Endothelial cell of umbilical vein (primary cell): Measurements from ENCODE around the gene PGAM5. TPM values are rescaled to one million over a fixed set of nuclear protein-coding genes. Genes with fewer than 3 reads are reported as not detected.

Experiments
- BruUV-seq: library from RNA; stranded (reverse); fragments of 400-500 nt; replicated peaks from 2 replicates; lab custom pipeline; 2021; lab: Mats Ljungman, UMichigan
- CTCF ChIA-PET: fragments of 300-600, 350-600 bp; sonication (Branson Sonifier 250); formaldehyde crosslinking; loops from one replicate; lab custom pipeline; 2021; ENCODE audit warnings: antibody characterized with exemption, inconsistent platforms; lab: Charles Lee
- POLR2A ChIA-PET: fragments of 300-600, 350-600 bp; sonication (Branson Sonifier 250); formaldehyde crosslinking; loops from one replicate; lab custom pipeline; 2021; ENCODE audit warnings: antibody characterized with exemption, inconsistent platforms; lab: Charles Lee
- DNase-seq: peaks from one replicate; pipeline ENCODE4 v3.0.0-alpha.2; 2011; ENCODE audit warnings: low read depth, low spot score
- FAIRE-seq: peaks from 2 replicates; lab custom pipeline; 2011; peaks lifted over from hg19 to GRCh38; lab: Jason Lieb, UNC
- H2AFZ ChIP-seq: 2 replicates; pipeline ENCODE4 v1.6.0; 2012; ENCODE audit warnings: low read depth, low read length, control low read depth, inconsistent platforms
- H3K27ac ChIP-seq: 2 replicates; pipeline ENCODE4 v1.5.1; 2011; ENCODE audit warnings: low read depth, mild to moderate bottlenecking, control low read depth, low read length, moderate library complexity; ENCODE audit not compliant: insufficient read depth
- H3K27me3 ChIP-seq, 2 experiments: 2 replicates each; pipeline versions ENCODE4 v1.6.0 to v1.6.1; 2011; ENCODE audit warnings: low read length in 2 of 2, mixed read lengths in 1 of 2; ENCODE audit not compliant: control insufficient read depth in 2 of 2, insufficient read depth in 2 of 2
- H3K36me3 ChIP-seq, 2 experiments: 2 replicates in 1 of 2; 3 replicates in 1 of 2; pipeline ENCODE4 v1.5.1; 2011; ENCODE audit warnings: low read length in 2 of 2, mild to moderate bottlenecking in 1 of 2, moderate library complexity in 1 of 2; ENCODE audit not compliant: control insufficient read depth in 2 of 2, insufficient read depth in 2 of 2; ENCODE audit errors: extremely low read depth in 1 of 2
- H3K4me1 ChIP-seq: 3 replicates; pipeline ENCODE4 v1.5.1; 2011; ENCODE audit warnings: mild to moderate bottlenecking, low read length; ENCODE audit not compliant: control insufficient read depth, insufficient read depth; ENCODE audit errors: extremely low read depth
- H3K4me2 ChIP-seq: 2 replicates; pipeline ENCODE4 v1.6.1; 2011; ENCODE audit warnings: low read length, control low read depth, mixed read lengths; ENCODE audit not compliant: insufficient read depth
- H3K4me3 ChIP-seq, 3 experiments: fragments of 200-600 bp in 1 of 3; sonication (generic), shearing (Covaris generic) in 1 of 3; replicated peaks in 1 of 3; 2 replicates each; pipeline ENCODE4 v1.5.1; 2011 to 2016; ENCODE audit warnings: control low read depth in 3 of 3, low read length in 3 of 3, mild to moderate bottlenecking in 2 of 3, inconsistent platforms in 1 of 3, low read depth in 1 of 3, moderate library complexity in 1 of 3; ENCODE audit not compliant: insufficient read depth in 1 of 3
- H3K79me2 ChIP-seq: 2 replicates; pipeline ENCODE4 v1.6.0; 2012; ENCODE audit warnings: low read length, inconsistent platforms; ENCODE audit not compliant: control insufficient read depth, insufficient read depth
- H3K9ac ChIP-seq: replicated peaks from 2 replicates; pipeline ENCODE3; 2011; ENCODE audit warnings: low read length, control low read depth; ENCODE audit not compliant: insufficient read depth; ENCODE audit errors: extremely low read depth
- H3K9me1 ChIP-seq: replicated peaks from 3 replicates; pipeline ENCODE4 v1.6.0; 2011; ENCODE audit warnings: mild to moderate bottlenecking, low read length; ENCODE audit not compliant: control insufficient read depth, insufficient read depth; ENCODE audit errors: extremely low read depth
- H3K9me3 ChIP-seq: replicated peaks from 2 replicates; pipeline ENCODE4 v1.5.1; 2012; ENCODE audit warnings: low read length, inconsistent platforms; ENCODE audit not compliant: control insufficient read depth, insufficient read depth
- H4K20me1 ChIP-seq: replicated peaks from 2 replicates; pipeline ENCODE3; 2011; ENCODE audit warnings: mild to moderate bottlenecking, low read length; ENCODE audit not compliant: control insufficient read depth, insufficient read depth; ENCODE audit errors: extremely low read depth
- EZH2 ChIP-seq: IDR thresholded peaks from 2 replicates; pipeline ENCODE4 v1.6.1; 2012; ENCODE audit warnings: borderline replicate concordance, low read depth, mild to moderate bottlenecking, moderate library complexity, low read length, inconsistent platforms; ENCODE audit not compliant: severe bottlenecking
- JUN ChIP-seq: IDR thresholded peaks from 2 replicates; pipeline ENCODE4 v1.6.1; 2011; ENCODE audit warnings: borderline replicate concordance, low read depth; ENCODE audit not compliant: insufficient read length, insufficient read depth
- POLR2A ChIP-seq: IDR thresholded peaks from 2 replicates; pipeline ENCODE4 v1.6.1; 2012; ENCODE audit warnings: low read depth, mild to moderate bottlenecking, control low read depth, low read length
- POLR2AphosphoS5 ChIP-seq: IDR thresholded peaks from 2 replicates; pipeline ENCODE4 v1.6.1; 2012; ENCODE audit warnings: low read depth, mild to moderate bottlenecking, control low read depth, low read length, moderate library complexity; ENCODE audit not compliant: insufficient read depth
- dilution Hi-C: fragments of 300-500 bp; cut with MboI; formaldehyde crosslinking; loops from one replicate; pipeline ENCODE4 v1.15.0; 2019; ENCODE audit warnings: low sequenced_read_pairs; ENCODE audit not compliant: extremely low pct_ligation_motif_present
- intact Hi-C: fragments of 100-400 bp; cut with micrococcal nuclease; formaldehyde crosslinking; loops from one replicate; pipeline ENCODE4 v1.10.0; 2022
- polyA plus RNA-seq, 4 experiments: library from polyadenylated mRNA; depleted of rRNA in 3 of 4; stranded (reverse) in 3 of 4; unstranded in 1 of 4; fragments of >200 nt; gene quantifications; 2 replicates each; pipeline versions ENCODE4 v1.2.1 to v1.2.3, GENCODE V29; 2011 to 2012; ENCODE audit warnings: missing spikeins in 1 of 4
- total RNA-seq: library from RNA; stranded (reverse); gene quantifications from 2 replicates; pipeline ENCODE4 v1.2.3, GENCODE V29; 2021
- TF ChIP-seq, protein P1 (sequence below), 2 donors: IDR thresholded peaks; 1 replicate in 1 of 2; 2 replicates in 1 of 2; pipeline ENCODE4 v1.5.1; 2011; ENCODE audit warnings: low read length in 2 of 2, mild to moderate bottlenecking in 2 of 2, moderate library complexity in 2 of 2, control low read depth in 1 of 2, inconsistent platforms in 1 of 2, low read depth in 1 of 2; ENCODE audit not compliant: insufficient read depth in 1 of 2; ENCODE audit errors: extremely low read depth in 1 of 2

The PGAM5 gene
- total and polyA plus RNA-seq, 2 donors (not counting 3 experiments of a cell fraction or from before 2014, with no cell fraction given), result 23.1 to 52.8 TPM

- Histone ChIP-seq H3K9me3 (no peaks in the 10 kb centered on the region), H3K79me2 (no peaks in the 10 kb centered on the region), H3K36me3 (peaks cover 3 to 28% of the 10 kb centered on the region in 2 experiments), H3K27ac (no peak overlapping the region), H2AFZ (no peak overlapping the region), H3K9me1 (no peaks in the 10 kb centered on the region), H3K27me3 (no peaks in the 10 kb centered on the region), H3K9ac (no peak overlapping the region), H3K4me2 (no peak overlapping the region), H4K20me1 (no peaks in the 10 kb centered on the region), H3K4me1 (peaks cover 3% of the 10 kb centered on the region), H3K4me3 (no peak overlapping the region)
- intact Hi-C loops (no loop called here), dilution Hi-C loops (no loop called here)
- no TSS peak for BruUV-seq
- TF ChIP-seq, protein P1, sequence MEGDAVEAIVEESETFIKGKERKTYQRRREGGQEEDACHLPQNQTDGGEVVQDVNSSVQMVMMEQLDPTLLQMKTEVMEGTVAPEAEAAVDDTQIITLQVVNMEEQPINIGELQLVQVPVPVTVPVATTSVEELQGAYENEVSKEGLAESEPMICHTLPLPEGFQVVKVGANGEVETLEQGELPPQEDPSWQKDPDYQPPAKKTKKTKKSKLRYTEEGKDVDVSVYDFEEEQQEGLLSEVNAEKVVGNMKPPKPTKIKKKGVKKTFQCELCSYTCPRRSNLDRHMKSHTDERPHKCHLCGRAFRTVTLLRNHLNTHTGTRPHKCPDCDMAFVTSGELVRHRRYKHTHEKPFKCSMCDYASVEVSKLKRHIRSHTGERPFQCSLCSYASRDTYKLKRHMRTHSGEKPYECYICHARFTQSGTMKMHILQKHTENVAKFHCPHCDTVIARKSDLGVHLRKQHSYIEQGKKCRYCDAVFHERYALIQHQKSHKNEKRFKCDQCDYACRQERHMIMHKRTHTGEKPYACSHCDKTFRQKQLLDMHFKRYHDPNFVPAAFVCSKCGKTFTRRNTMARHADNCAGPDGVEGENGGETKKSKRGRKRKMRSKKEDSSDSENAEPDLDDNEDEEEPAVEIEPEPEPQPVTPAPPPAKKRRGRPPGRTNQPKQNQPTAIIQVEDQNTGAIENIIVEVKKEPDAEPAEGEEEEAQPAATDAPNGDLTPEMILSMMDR (IDR thresholded peaks at IDR 0.05; ENCODE audit: extremely low read depth in 1 of 2, insufficient read depth in 1 of 2, low read depth in 1 of 2, low read length in 2 of 2), result no peak
- ChIA-PET POLR2A (no interaction called here), CTCF (interaction anchor here (1.6 kb wide), 1 partner anchor 54 kb away, joined by 3 read pairs; no protein-coding TSS in a partner anchor)
- no peak for FAIRE-seq
- DNase-seq, result no peak
Measured at GRCh38 chr12:132668191-132669088, 42.2 kb upstream of the PGAM5 start.

GRCh38 chr12:132669166-132669879 lies 41.3 kb upstream of the PGAM5 start:
- Histone ChIP-seq H3K9me3 (no peaks in the 10 kb centered on the region), H3K36me3 (peaks cover 0 to 25% of the 10 kb centered on the region in 2 experiments), H3K9me1 (no peaks in the 10 kb centered on the region), H3K27ac (no peak overlapping the region), H4K20me1 (no peaks in the 10 kb centered on the region), H3K27me3 (no peaks in the 10 kb centered on the region), H3K4me3 (no peak overlapping the region), H2AFZ (no peak overlapping the region), H3K4me1 (peaks cover 3% of the 10 kb centered on the region), H3K4me2 (no peak overlapping the region), H3K9ac (no peak overlapping the region), H3K79me2 (no peaks in the 10 kb centered on the region)
- ChIA-PET CTCF (no interaction called here), POLR2A (no interaction called here)
- intact Hi-C loops (no loop called here), dilution Hi-C loops (no loop called here)
- no TSS peak for BruUV-seq
- no peak for TF ChIP-seq POLR2A
- no peak for TF ChIP-seq POLR2AphosphoS5
- no peak for TF ChIP-seq JUN
- no peak for TF ChIP-seq EZH2
- no peak for DNase-seq
- FAIRE-seq, result no peak
